22Rv1 (cell line): Measurements from ENCODE around the gene CCS.

Experiments
- ZFX ChIP-seq: fragments of 450-650 bp; IDR thresholded peaks from 2 replicates; pipeline ENCODE4 v1.6.1; 2017; ENCODE audit warnings: antibody characterized with exemption, borderline replicate concordance
- TF ChIP-seq, protein P1 (sequence below): fragments of 450-650 bp; IDR thresholded peaks from 2 replicates; pipeline ENCODE4 v1.5.1; 2017; ENCODE audit warnings: mild to moderate bottlenecking

DNA sequence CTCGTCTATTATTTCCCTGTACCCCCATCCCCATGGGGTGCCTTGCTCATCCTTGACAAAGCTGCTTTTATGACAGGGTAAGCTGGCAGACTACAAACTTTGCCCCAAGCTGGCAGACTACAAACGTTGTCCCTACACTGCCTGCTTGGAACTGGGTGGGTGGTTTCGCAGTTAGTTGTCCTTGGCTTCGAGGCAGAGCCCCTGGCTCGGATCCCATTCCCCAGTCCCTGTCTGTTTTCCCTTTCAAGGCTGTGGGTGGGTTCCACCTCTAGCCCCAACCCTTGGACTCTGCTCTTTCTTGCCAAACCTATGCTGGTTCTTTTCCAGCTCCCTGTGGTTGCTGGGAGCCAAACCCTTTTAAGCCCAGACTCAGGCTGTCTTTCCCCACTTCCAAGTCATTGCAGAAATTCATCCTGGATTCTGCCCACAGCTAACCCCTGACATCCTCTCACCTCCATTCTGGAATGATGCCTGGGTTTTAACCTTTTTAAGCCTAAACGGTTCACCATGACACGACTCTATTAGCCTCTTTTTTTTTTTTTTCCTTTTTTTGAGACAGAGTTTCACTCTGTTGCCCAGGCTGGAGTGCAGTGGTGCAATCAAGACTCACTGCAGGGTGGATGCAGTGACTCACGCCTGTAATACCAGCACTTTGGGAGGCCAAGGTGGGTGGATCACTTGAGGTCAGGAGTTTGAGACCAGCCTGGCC lies 14.3 kb downstream of the CCS start:
- TF ChIP-seq, protein P1, sequence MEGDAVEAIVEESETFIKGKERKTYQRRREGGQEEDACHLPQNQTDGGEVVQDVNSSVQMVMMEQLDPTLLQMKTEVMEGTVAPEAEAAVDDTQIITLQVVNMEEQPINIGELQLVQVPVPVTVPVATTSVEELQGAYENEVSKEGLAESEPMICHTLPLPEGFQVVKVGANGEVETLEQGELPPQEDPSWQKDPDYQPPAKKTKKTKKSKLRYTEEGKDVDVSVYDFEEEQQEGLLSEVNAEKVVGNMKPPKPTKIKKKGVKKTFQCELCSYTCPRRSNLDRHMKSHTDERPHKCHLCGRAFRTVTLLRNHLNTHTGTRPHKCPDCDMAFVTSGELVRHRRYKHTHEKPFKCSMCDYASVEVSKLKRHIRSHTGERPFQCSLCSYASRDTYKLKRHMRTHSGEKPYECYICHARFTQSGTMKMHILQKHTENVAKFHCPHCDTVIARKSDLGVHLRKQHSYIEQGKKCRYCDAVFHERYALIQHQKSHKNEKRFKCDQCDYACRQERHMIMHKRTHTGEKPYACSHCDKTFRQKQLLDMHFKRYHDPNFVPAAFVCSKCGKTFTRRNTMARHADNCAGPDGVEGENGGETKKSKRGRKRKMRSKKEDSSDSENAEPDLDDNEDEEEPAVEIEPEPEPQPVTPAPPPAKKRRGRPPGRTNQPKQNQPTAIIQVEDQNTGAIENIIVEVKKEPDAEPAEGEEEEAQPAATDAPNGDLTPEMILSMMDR, result no peak
- TF ChIP-seq ZFX, result no peak
